Measurements from ENCODE around the gene GPD1L.
"Not testable (repeated sequence)": the region's sequence is repeated elsewhere in the genome, so short reads cannot be mapped to it uniquely, and the experiment has no call there.

The GPD1L gene

GRCh38 chr3:32093204-32093603 lies 13.2 kb upstream of the GPD1L start:
- TF ChIP-seq ZNF274 (IDR thresholded peaks at IDR 0.05; ENCODE audit: low read depth, low read length): no peak
- H3K4me3 ChIP-seq (ENCODE audit: low read length): no peak overlapping the region

GRCh38 chr3:32095431-32095830 lies 11.0 kb upstream of the GPD1L start:
- TF ChIP-seq ZNF274 (IDR thresholded peaks at IDR 0.05; ENCODE audit: low read depth, low read length): no peak
- H3K4me3 ChIP-seq (ENCODE audit: low read length): no peak overlapping the region

- TF ChIP-seq ZNF274 (IDR thresholded peaks at IDR 0.05; ENCODE audit: low read depth, low read length): no peak
- no peak overlapping the region for H3K4me3 ChIP-seq (ENCODE audit: low read length)
Observed at GRCh38 chr3:32097768-32098167, 8.7 kb upstream of the GPD1L start.

- no peak for TF ChIP-seq ZNF274 (IDR thresholded peaks at IDR 0.05; ENCODE audit: low read depth, low read length)
- H3K4me3 ChIP-seq (ENCODE audit: low read length): no peak overlapping the region
Observed at GRCh38 chr3:32098528-32098927, 7.9 kb upstream of the GPD1L start.

- no peak overlapping the region for H3K4me3 ChIP-seq (ENCODE audit: low read length)
- no peak for TF ChIP-seq ZNF274 (IDR thresholded peaks at IDR 0.05; ENCODE audit: low read depth, low read length)
Observed at GRCh38 chr3:32100465-32100864, 6.0 kb upstream of the GPD1L start.

GRCh38 chr3:32102289-32102688 lies 4.1 kb upstream of the GPD1L start:
- no peak for TF ChIP-seq ZNF274 (IDR thresholded peaks at IDR 0.05; ENCODE audit: low read depth, low read length)
- H3K4me3 ChIP-seq (ENCODE audit: low read length): no peak overlapping the region

- no peak overlapping the region for H3K4me3 ChIP-seq (ENCODE audit: low read length)
- no peak for TF ChIP-seq ZNF274 (IDR thresholded peaks at IDR 0.05; ENCODE audit: low read depth, low read length)
Observed at GRCh38 chr3:32104492-32104891, 1.9 kb upstream of the GPD1L start.

- no peak for TF ChIP-seq ZNF274 (IDR thresholded peaks at IDR 0.05; ENCODE audit: low read depth, low read length)
Observed at GRCh38 chr3:32105291-32106131, 909 bp upstream of the GPD1L start.

GRCh38 chr3:32106929-32107362 lies 526 bp downstream of the GPD1L start:
- no peak for TF ChIP-seq ZNF274 (IDR thresholded peaks at IDR 0.05; ENCODE audit: low read depth, low read length)
- peak overlapping the region; percentile 63; the same call in 1 of the 2 replicates for H3K4me3 ChIP-seq (ENCODE audit: low read length)

More at GRCh38 chr3:32105291-32106131, 909 bp upstream of the GPD1L start:
- H3K4me3 ChIP-seq (ENCODE audit: low read length): no peak overlapping the region

- H3K4me3 ChIP-seq (ENCODE audit: low read length): not testable (repeated sequence)
Observed at GRCh38 chr3:32108224-32108623, 1.8 kb downstream of the GPD1L start.

- H3K4me3 ChIP-seq (ENCODE audit: low read length): no peak overlapping the region
- no peak for TF ChIP-seq ZNF274 (IDR thresholded peaks at IDR 0.05; ENCODE audit: low read depth, low read length)
Observed at GRCh38 chr3:32109256-32109655, 2.8 kb downstream of the GPD1L start.

GRCh38 chr3:32110233-32110760 lies 3.9 kb downstream of the GPD1L start:
- H3K4me3 ChIP-seq (ENCODE audit: low read length): no peak overlapping the region
- no peak for TF ChIP-seq ZNF274 (IDR thresholded peaks at IDR 0.05; ENCODE audit: low read depth, low read length)

- H3K4me3 ChIP-seq (ENCODE audit: low read length): no peak overlapping the region
Observed at GRCh38 chr3:32111560-32111959, 5.1 kb downstream of the GPD1L start.

GRCh38 chr3:32113566-32113965 lies 7.1 kb downstream of the GPD1L start:
- no peak overlapping the region for H3K4me3 ChIP-seq (ENCODE audit: low read length)
- TF ChIP-seq ZNF274 (IDR thresholded peaks at IDR 0.05; ENCODE audit: low read depth, low read length): no peak

More at GRCh38 chr3:32111560-32111959, 5.1 kb downstream of the GPD1L start:
- no peak for TF ChIP-seq ZNF274 (IDR thresholded peaks at IDR 0.05; ENCODE audit: low read depth, low read length)

- TF ChIP-seq ZNF274 (IDR thresholded peaks at IDR 0.05; ENCODE audit: low read depth, low read length): no peak
- no peak overlapping the region for H3K4me3 ChIP-seq (ENCODE audit: low read length)
Observed at GRCh38 chr3:32113981-32114545, 7.6 kb downstream of the GPD1L start.

- not testable (repeated sequence) for H3K4me3 ChIP-seq (ENCODE audit: low read length)
Observed at GRCh38 chr3:32114546-32115386, 8.3 kb downstream of the GPD1L start.

All from GM08714 (cell line).